Upper lobe of left lung (tissue), 6 donors: ENCODE measurements around the gene DNAJC4. TPM values are rescaled to one million over a fixed set of nuclear protein-coding genes. Genes with fewer than 3 reads are reported as not detected.

Experiments
- ATAC-seq, 2 donors: fragments of 200-7000 bp; cut with Tn5 transposase; one replicate each; pipeline ENCODE4 v1.9.1; 2022; ENCODE audit warnings: mild to moderate bottlenecking in 2 of 2, moderate library complexity in 2 of 2; ENCODE audit not compliant: low FRiP score in 2 of 2
- DNase-seq, 2 donors: peaks; one replicate each; pipeline ENCODE4 v3.0.0-alpha.2; 2019 to 2020
- H3K27ac ChIP-seq, 4 donors: fragments of 200-600 bp; sonication (generic); one replicate each; pipeline ENCODE4 v1.5.1; 2016 to 2019
- H3K27me3 ChIP-seq, 4 donors: fragments of 200-600 bp; sonication (generic); one replicate each; pipeline ENCODE4 v1.5.1; 2017 to 2019
- H3K36me3 ChIP-seq, 4 donors: fragments of 200-600 bp; sonication (generic); one replicate each; pipeline ENCODE4 v1.5.1; 2016 to 2019
- H3K4me1 ChIP-seq, 4 donors: fragments of 200-600 bp; sonication (generic); one replicate each; pipeline ENCODE4 v1.5.1; 2018 to 2019
- H3K4me3 ChIP-seq, 4 donors: fragments of 200-600 bp; sonication (generic); one replicate each; pipeline ENCODE4 v1.5.1; 2017 to 2019; ENCODE audit warnings: mild to moderate bottlenecking in 2 of 4, moderate library complexity in 1 of 4
- H3K9me3 ChIP-seq, 4 donors: fragments of 200-600 bp; sonication (generic); one replicate each; pipeline ENCODE4 v1.5.1; 2018 to 2019
- CTCF ChIP-seq, 6 experiments: fragments of 450-650 bp in 4 of 6; fragments of 200-600 bp in 2 of 6; sonication (generic) in 2 of 6; IDR thresholded peaks; one replicate each; pipeline ENCODE4 v1.5.1; 2016 to 2019; ENCODE audit warnings: antibody characterized with exemption in 6 of 6
- EP300 ChIP-seq, 4 donors: sonication (generic); formaldehyde crosslinking; IDR thresholded peaks; one replicate each; pipeline ENCODE4 v1.5.1; 2017; ENCODE audit warnings: antibody characterized with exemption in 4 of 4, control low read depth in 2 of 4
- POLR2A ChIP-seq, 4 donors: fragments of 450-650 bp; IDR thresholded peaks; one replicate each; pipeline ENCODE4 v1.5.1; 2016 to 2017; ENCODE audit warnings: antibody characterized with exemption in 4 of 4, mild to moderate bottlenecking in 2 of 4
- POLR2AphosphoS5 ChIP-seq, 2 donors: sonication (generic); formaldehyde crosslinking; IDR thresholded peaks; one replicate each; pipeline ENCODE4 v1.5.1; 2017; ENCODE audit warnings: antibody characterized with exemption in 2 of 2
- WGBS, 2 donors: methylation state at CpG; one replicate each; pipeline ENCODE4 v1.1.5; 2017 to 2018; 5-methylcytosine and 5-hydroxymethylcytosine counted together
- total RNA-seq, 6 donors: library from RNA; depleted of rRNA in 4 of 6; stranded (reverse); fragments of >200 nt in 4 of 6; gene quantifications; one replicate each; pipeline versions ENCODE4 v1.1.0 to v1.2.1, GENCODE V29; 2016 to 2021
- donor health status: DM: no; HTN: no; CAD: no; lungs with moderate emphysema.
- donor health status: DM: no; HTN: yes; CAD: no; lungs with severe emphysema.

DNAJC4 gene
- total RNA-seq, 6 donors from 2014 or later, result 25.0 to 52.0 (median 39.2) TPM

GRCh38 chr11:64239662-64240434 is 9.5 kb downstream of the DNAJC4 start:
- H3K27me3 ChIP-seq, result no peaks in the 10 kb centered on the region
- TF ChIP-seq EP300 (IDR thresholded peaks at IDR 0.05) (no peak), POLR2AphosphoS5 (IDR thresholded peaks at IDR 0.05) (peak in 1 of 2 donors; percentile 54), CTCF (IDR thresholded peaks at IDR 0.05) (no peak), POLR2A (IDR thresholded peaks at IDR 0.05) (no peak)
- ATAC-seq (no peak), DNase-seq (peak; percentile 40 to 55)
- peaks cover 0 to 31% (median 18%) of the 10 kb centered on the region in 4 donors for H3K36me3 ChIP-seq
- peak overlapping the region in 3 of 4 donors; percentile 71 to 92 (median 89) for H3K4me3 ChIP-seq
- WGBS, 2 donors, result 75 to 88% methylated on average over 11 of the region's 11 CpGs
- H3K27ac ChIP-seq, result peak overlapping the region; percentile 93 to 99 (median 98)
- peaks cover 53 to 74% (median 57%) of the 10 kb centered on the region in 4 donors for H3K4me1 ChIP-seq
- no peaks in the 10 kb centered on the region for H3K9me3 ChIP-seq

- Histone ChIP-seq H3K27me3 (no peaks in the 10 kb centered on the region), H3K4me1 (peaks cover 54 to 74% (median 57%) of the 10 kb centered on the region in 4 donors), H3K9me3 (no peaks in the 10 kb centered on the region), H3K36me3 (peaks cover 0 to 31% (median 18%) of the 10 kb centered on the region in 4 donors), H3K4me3 (peak within 1 kb of the TSS; percentile 71 to 97 (median 90)), H3K27ac (peak within 1 kb of the TSS; percentile 93 to 99 (median 98))
- peak; percentile 99 to 100 for DNase-seq
- TF ChIP-seq CTCF (IDR thresholded peaks at IDR 0.05), result peak in 2 of 6 experiments; percentile 8 to 45
- peak in 2 of 4 donors; percentile 32 to 67 for TF ChIP-seq EP300 (IDR thresholded peaks at IDR 0.05)
- TF ChIP-seq POLR2AphosphoS5 (IDR thresholded peaks at IDR 0.05), result peak; percentile 96 to 97
- peak in 3 of 4 donors; percentile 69 to 92 (median 72) for TF ChIP-seq POLR2A (IDR thresholded peaks at IDR 0.05)
- ATAC-seq, result peak; percentile 89
- 0 to 2% methylated on average over 15 to 55 of the region's 58 CpGs for WGBS, 2 donors
Measured at GRCh38 chr11:64240435-64241240, 10.3 kb downstream of the DNAJC4 start, which contains the start of gene FKBP2. FKBP2 (plus strand) TSS chr11:64241095; CDS start chr11:64242388, 1,293 bp downstream.

- Histone ChIP-seq H3K36me3 (peaks cover 0 to 31% (median 18%) of the 10 kb centered on the region in 4 donors), H3K27me3 (no peaks in the 10 kb centered on the region), H3K4me1 (peaks cover 55 to 74% (median 59%) of the 10 kb centered on the region in 4 donors), H3K4me3 (peak overlapping the region; percentile 4 to 92 (median 80)), H3K9me3 (no peaks in the 10 kb centered on the region), H3K27ac (peak overlapping the region; percentile 93 to 99 (median 98))
- peak; percentile 94 to 96 for ATAC-seq
- TF ChIP-seq EP300 (IDR thresholded peaks at IDR 0.05), result no peak
- TF ChIP-seq CTCF (IDR thresholded peaks at IDR 0.05), result no peak
- TF ChIP-seq POLR2A (IDR thresholded peaks at IDR 0.05), result no peak
- no peak for TF ChIP-seq POLR2AphosphoS5 (IDR thresholded peaks at IDR 0.05)
- DNase-seq, result peak; percentile 100
- 1 to 2% methylated on average over 11 to 24 of the region's 24 CpGs for WGBS, 2 donors
Measured at GRCh38 chr11:64241241-64241490, 10.8 kb downstream of the DNAJC4 start.

GRCh38 chr11:64241491-64242374 is 11.4 kb downstream of the DNAJC4 start:
- DNase-seq (peak in 1 of 2 donors; percentile 55), ATAC-seq (peak in 1 of 2 donors; percentile 2)
- Histone ChIP-seq H3K9me3 (no peaks in the 10 kb centered on the region), H3K27ac (peak overlapping the region; percentile 93 to 99 (median 98)), H3K27me3 (no peaks in the 10 kb centered on the region), H3K4me3 (peak overlapping the region; percentile 71 to 97 (median 90)), H3K36me3 (peaks cover 0 to 31% (median 18%) of the 10 kb centered on the region in 4 donors), H3K4me1 (peaks cover 55 to 73% (median 59%) of the 10 kb centered on the region in 4 donors)
- TF ChIP-seq POLR2AphosphoS5 (IDR thresholded peaks at IDR 0.05) (peak; percentile 61 to 75), POLR2A (IDR thresholded peaks at IDR 0.05) (peak in 3 of 4 donors; percentile 34 to 58 (median 45)), EP300 (IDR thresholded peaks at IDR 0.05) (no peak), CTCF (IDR thresholded peaks at IDR 0.05) (peak in 3 of 6 experiments; percentile 11 to 38 (median 14))
- WGBS, 2 donors, result 0 to 1% methylated on average over 23 to 43 of the region's 63 CpGs
